ENCODE results near the gene REEP6. TPM values are rescaled to one million over a fixed set of nuclear protein-coding genes. Genes with fewer than 3 reads are reported as not detected.
"Not testable (repeated sequence)": the region's sequence is repeated elsewhere in the genome, so short reads cannot be mapped to it uniquely, and the experiment has no call there.

REEP6 gene
- total RNA-seq, 1 donor from 2014 or later, result 1.7 TPM

GRCh38 chr19:1472231-1473084, 18.5 kb upstream of the REEP6 start:
- no peak overlapping the region for H3K4me3 Mint-ChIP-seq
- no peak overlapping the region for H3K27ac Mint-ChIP-seq
- DNase-seq, result no peak
- intact Hi-C loops (cut with micrococcal nuclease), result no loop called here
- H3K9me3 Mint-ChIP-seq, result no peaks in the 10 kb centered on the region
- H3K36me3 Mint-ChIP-seq (ENCODE audit: low read depth), result peaks cover 2% of the 10 kb centered on the region
- H3K4me1 Mint-ChIP-seq, result peaks cover 3% of the 10 kb centered on the region
- peaks cover 6% of the 10 kb centered on the region for H3K27me3 Mint-ChIP-seq

GRCh38 chr19:1473085-1473851, 17.7 kb upstream of the REEP6 start:
- Mint-ChIP-seq H3K27ac (no peak overlapping the region), H3K4me1 (peaks cover 9% of the 10 kb centered on the region), H3K36me3 (ENCODE audit: low read depth) (peaks cover 3% of the 10 kb centered on the region), H3K4me3 (no peak overlapping the region), H3K9me3 (no peaks in the 10 kb centered on the region), H3K27me3 (peaks cover 6% of the 10 kb centered on the region)
- DNase-seq, result no peak
- intact Hi-C loops (cut with micrococcal nuclease), result no loop called here

- no peak for DNase-seq
- no peaks in the 10 kb centered on the region for H3K9me3 Mint-ChIP-seq
- H3K4me1 Mint-ChIP-seq, result peaks cover 13% of the 10 kb centered on the region
- peaks cover 5% of the 10 kb centered on the region for H3K36me3 Mint-ChIP-seq (ENCODE audit: low read depth)
- intact Hi-C loops (cut with micrococcal nuclease), result no loop called here
- H3K4me3 Mint-ChIP-seq, result no peak overlapping the region
- peaks cover 6% of the 10 kb centered on the region for H3K27me3 Mint-ChIP-seq
- H3K27ac Mint-ChIP-seq, result no peak overlapping the region
Observed at GRCh38 chr19:1474011-1474764, 16.8 kb upstream of the REEP6 start.

- H3K36me3 Mint-ChIP-seq (ENCODE audit: low read depth), result peaks cover 6% of the 10 kb centered on the region
- no peak overlapping the region for H3K4me3 Mint-ChIP-seq
- H3K27ac Mint-ChIP-seq, result no peak overlapping the region
- intact Hi-C loops (cut with micrococcal nuclease), result loop anchor here (5.0 kb wide), 2 partner anchors 37 to 38 kb away; partner anchors contain the start of genes ADAMTSL5 and RPS15
- H3K4me1 Mint-ChIP-seq, result peaks cover 15% of the 10 kb centered on the region
- no peak for DNase-seq
- H3K27me3 Mint-ChIP-seq, result peaks cover 6% of the 10 kb centered on the region
- H3K9me3 Mint-ChIP-seq, result no peaks in the 10 kb centered on the region
Observed at GRCh38 chr19:1474765-1475351, 16.1 kb upstream of the REEP6 start.

GRCh38 chr19:1475751-1476437, 15.1 kb upstream of the REEP6 start:
- DNase-seq, result no peak
- Mint-ChIP-seq H3K9me3 (no peaks in the 10 kb centered on the region), H3K27me3 (peaks cover 5% of the 10 kb centered on the region), H3K27ac (no peak overlapping the region), H3K4me1 (peaks cover 15% of the 10 kb centered on the region), H3K36me3 (ENCODE audit: low read depth) (peaks cover 4% of the 10 kb centered on the region), H3K4me3 (no peak overlapping the region)
- intact Hi-C loops (cut with micrococcal nuclease), result loop anchor here (5.0 kb wide), 2 partner anchors 36 to 39 kb away; partner anchors contain the start of genes ADAMTSL5 and RPS15

GRCh38 chr19:1477056-1477455, 13.9 kb upstream of the REEP6 start:
- H3K27me3 Mint-ChIP-seq; DNase-seq; H3K27ac Mint-ChIP-seq; H3K9me3 Mint-ChIP-seq; H3K36me3 Mint-ChIP-seq (ENCODE audit: low read depth): not testable (repeated sequence)
- intact Hi-C loops (cut with micrococcal nuclease), result loop anchor here (5.0 kb wide), 2 partner anchors 35 to 40 kb away; partner anchors contain the start of genes ADAMTSL5 and RPS15
- Mint-ChIP-seq H3K4me3 (peak overlapping the region; percentile 39), H3K4me1 (peaks cover 13% of the 10 kb centered on the region)

GRCh38 chr19:1478934-1479707, 11.9 kb upstream of the REEP6 start, which contains the start of gene C19orf25:
TSS of gene C19orf25 (minus strand) at chr19:1479215. CDS start at chr19:1478903, 312 bp downstream.
- Mint-ChIP-seq H3K9me3 (no peaks in the 10 kb centered on the region), H3K4me3 (peak within 1 kb of the TSS; percentile 96), H3K27ac (peak within 1 kb of the TSS; percentile 96), H3K27me3 (no peaks in the 10 kb centered on the region), H3K36me3 (ENCODE audit: low read depth) (peaks cover 4% of the 10 kb centered on the region), H3K4me1 (peaks cover 13% of the 10 kb centered on the region)
- peak; percentile 98 for DNase-seq
- intact Hi-C loops (cut with micrococcal nuclease), result loop anchor here (1.0 to 5.0 kb wide), 4 partner anchors 11 to 96 kb away; partner anchors contain the start of genes ADAMTSL5, NDUFS7, PCSK4 and RPS15

- Mint-ChIP-seq H3K4me3 (no peak overlapping the region), H3K4me1 (peaks cover 13% of the 10 kb centered on the region), H3K27me3 (no peaks in the 10 kb centered on the region), H3K27ac (no peak overlapping the region), H3K9me3 (no peaks in the 10 kb centered on the region), H3K36me3 (ENCODE audit: low read depth) (peaks cover 4% of the 10 kb centered on the region)
- intact Hi-C loops (cut with micrococcal nuclease), result no loop called here
- DNase-seq, result no peak
Observed at GRCh38 chr19:1481224-1481892, 9.6 kb upstream of the REEP6 start.

- Mint-ChIP-seq H3K4me1 (peaks cover 13% of the 10 kb centered on the region), H3K36me3 (ENCODE audit: low read depth) (peaks cover 4% of the 10 kb centered on the region), H3K4me3 (no peak overlapping the region), H3K27me3 (no peaks in the 10 kb centered on the region), H3K27ac (no peak overlapping the region), H3K9me3 (no peaks in the 10 kb centered on the region)
- DNase-seq, result no peak
- intact Hi-C loops (cut with micrococcal nuclease), result no loop called here
Observed at GRCh38 chr19:1481893-1482360, 9.1 kb upstream of the REEP6 start.

- H3K9me3 Mint-ChIP-seq, result no peaks in the 10 kb centered on the region
- DNase-seq, result no peak
- H3K27me3 Mint-ChIP-seq, result no peaks in the 10 kb centered on the region
- intact Hi-C loops (cut with micrococcal nuclease), result no loop called here
- H3K4me3 Mint-ChIP-seq, result no peak overlapping the region
- H3K36me3 Mint-ChIP-seq (ENCODE audit: low read depth), result peaks cover 3% of the 10 kb centered on the region
- H3K4me1 Mint-ChIP-seq, result peaks cover 11% of the 10 kb centered on the region
- no peak overlapping the region for H3K27ac Mint-ChIP-seq
Observed at GRCh38 chr19:1482361-1483130, 8.4 kb upstream of the REEP6 start.

All from activated CD4-positive, alpha-beta T cell treated with anti-CD3 and anti-CD28 coated beads, Interleukin-2, amount 10 ng/mL, durations not matched to agents 24 days and 14 days (primary cell).